Activated CD4-positive, alpha-beta T cell treated with anti-CD3 and anti-CD28 coated beads, Interleukin-2, amount 50 U/mL, for 16 hours (primary cell): Measurements from ENCODE around the gene KCNF1.
"Not testable (repeated sequence)": the region's sequence is repeated elsewhere in the genome, so short reads cannot be mapped to it uniquely, and the experiment has no call there.

Experiments used
- DNase-seq: peaks from one replicate; pipeline ENCODE4 v3.0.0-alpha.2; 2020

The KCNF1 gene

GRCh38 chr2:10947446-10948187 is 35.9 kb downstream of the KCNF1 start:
- no peak for DNase-seq

- no peak for DNase-seq
Observed at GRCh38 chr2:10948188-10948564, 36.4 kb downstream of the KCNF1 start.

- no peak for DNase-seq
Observed at GRCh38 chr2:10948606-10949230, 37.0 kb downstream of the KCNF1 start.

- DNase-seq, result no peak
Observed at GRCh38 chr2:10949835-10950234, 38.1 kb downstream of the KCNF1 start.

- no peak for DNase-seq
Observed at GRCh38 chr2:10951558-10952414, 40.1 kb downstream of the KCNF1 start.

GRCh38 chr2:10954416-10954815 is 42.7 kb downstream of the KCNF1 start:
- no peak for DNase-seq

GRCh38 chr2:10954856-10955818 is 43.4 kb downstream of the KCNF1 start:
- no peak for DNase-seq

GRCh38 chr2:10956006-10956790 is 44.5 kb downstream of the KCNF1 start:
- no peak for DNase-seq

GRCh38 chr2:10957391-10957790 is 45.7 kb downstream of the KCNF1 start:
- DNase-seq, result no peak

GRCh38 chr2:10958452-10958851 is 46.7 kb downstream of the KCNF1 start:
- DNase-seq, result not testable (repeated sequence)

- DNase-seq, result no peak
Observed at GRCh38 chr2:10960606-10961489, 49.1 kb downstream of the KCNF1 start.

- DNase-seq, result no peak
Observed at GRCh38 chr2:10961490-10961875, 49.7 kb downstream of the KCNF1 start.

GRCh38 chr2:10962004-10962403 is 50.3 kb downstream of the KCNF1 start:
- DNase-seq, result no peak

GRCh38 chr2:10963155-10963554 is 51.4 kb downstream of the KCNF1 start:
- DNase-seq, result no peak
